ENCODE data around the gene ARHGAP26.

GRCh38 chr5:143126174-143127019 is 356.2 kb downstream of the ARHGAP26 start:
- no peak for TF ChIP-seq CTCF (IDR thresholded peaks at IDR 0.05)
- no peak for TF ChIP-seq POLR2A (IDR thresholded peaks at IDR 0.05)
- no peak for TF ChIP-seq EP300 (IDR thresholded peaks at IDR 0.05)
- no peak for TF ChIP-seq POLR2AphosphoS5 (IDR thresholded peaks at IDR 0.05)

All from sigmoid colon (tissue), 4 donors.